Stimulated activated CD8-positive, alpha-beta memory T cell treated with anti-CD3 and anti-CD28 coated beads, Interleukin-15, amount 100 ng/mL, for 48 hours (primary cell): ENCODE data around the gene IGLON5.

Experiments
- DNase-seq, 2 donors: peaks; one replicate each; pipeline ENCODE4 v3.0.0-alpha.2; 2020; ENCODE audit warnings: low read depth in 2 of 2

The IGLON5 gene

DNA sequence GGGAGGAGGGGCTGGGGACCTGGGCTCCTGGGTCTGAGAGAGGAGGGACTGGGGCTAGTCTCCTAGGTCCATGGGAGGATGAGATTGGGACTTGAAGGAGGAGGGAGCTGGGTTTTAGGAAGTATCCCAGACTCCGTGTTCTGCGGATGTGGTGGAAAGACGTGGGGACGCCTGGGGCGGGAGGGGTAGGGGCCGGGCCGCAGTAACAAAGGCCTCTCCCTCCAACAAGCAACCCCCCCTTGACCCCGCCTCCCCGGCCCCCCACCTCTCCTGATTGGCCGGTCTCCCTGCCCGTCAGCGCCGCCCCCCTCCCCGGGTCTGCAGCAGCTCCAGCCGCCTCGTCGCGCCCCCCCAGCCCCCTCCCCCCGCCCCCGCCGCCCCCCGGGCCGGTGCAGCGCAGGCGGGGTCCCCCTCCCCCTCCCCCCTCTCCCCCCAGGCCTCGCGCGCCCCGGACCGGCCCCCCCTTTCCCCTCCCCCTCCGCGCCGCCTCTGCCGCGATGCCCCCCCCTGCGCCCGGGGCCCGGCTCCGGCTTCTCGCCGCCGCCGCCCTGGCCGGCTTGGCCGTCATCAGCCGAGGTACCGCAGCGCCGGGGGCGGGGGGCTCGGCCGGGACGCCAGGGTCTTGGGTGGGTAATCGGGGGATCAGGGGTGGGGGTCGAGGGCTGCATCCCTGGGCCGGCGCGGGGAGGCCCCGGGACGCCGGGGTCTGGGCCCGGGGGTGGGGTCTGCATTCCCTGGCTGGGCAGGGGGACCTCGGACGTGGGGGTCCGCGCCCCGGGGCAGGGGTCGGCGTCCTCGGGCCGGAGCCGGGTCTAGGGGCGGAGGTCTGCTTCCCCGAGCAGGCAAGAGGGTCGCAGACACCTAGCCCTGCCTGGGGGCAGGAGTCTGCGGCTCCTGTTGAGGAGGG is at the start of gene IGLON5:
Gene IGLON5, plus strand, starts transcription at position 294 of the 907 bp plus-strand sequence. Its CDS starts 204 bp downstream, at position 498.
- DNase-seq = no peak

DNA sequence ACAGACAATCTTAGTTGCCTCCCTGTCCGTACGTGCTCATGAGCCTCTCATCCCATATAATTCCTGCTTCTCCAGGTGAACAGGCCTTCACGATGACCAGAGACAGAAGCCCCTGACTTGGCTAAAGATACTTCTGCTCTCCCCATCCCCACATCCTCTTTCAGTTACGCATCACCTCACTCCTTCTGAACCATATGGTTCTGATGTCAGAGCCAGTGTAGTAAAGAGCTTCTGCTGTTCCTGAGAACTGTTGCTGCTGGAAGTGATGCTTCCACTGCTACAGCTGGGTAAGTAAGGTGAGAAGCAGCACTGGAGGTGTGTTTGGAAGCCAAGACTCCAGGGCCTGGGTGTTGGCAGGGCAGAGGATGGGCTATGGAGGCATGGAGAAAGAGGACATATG is 47.6 kb upstream of the IGLON5 start:
- DNase-seq = no peak

DNA sequence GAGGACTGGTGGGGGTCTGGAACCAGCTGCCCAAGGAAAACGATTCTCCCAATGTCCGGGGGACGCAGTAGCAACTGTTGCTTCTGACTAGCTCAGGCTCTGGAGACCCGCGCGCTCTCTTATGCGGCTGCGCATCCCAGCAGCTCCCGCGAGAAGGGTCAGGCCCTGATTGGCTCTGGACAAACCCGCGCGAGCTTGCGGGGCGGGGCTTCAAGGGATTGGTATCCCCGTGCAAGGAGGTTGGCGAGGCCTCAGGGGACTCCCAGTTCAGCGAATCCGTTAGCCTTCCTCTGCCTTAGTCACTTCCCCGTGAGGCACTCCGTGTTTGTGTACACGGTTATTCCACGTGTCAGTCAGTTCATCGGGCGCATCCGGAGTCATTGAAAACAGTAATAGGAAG is 40.4 kb upstream of the IGLON5 start:
- no peak for DNase-seq

DNA sequence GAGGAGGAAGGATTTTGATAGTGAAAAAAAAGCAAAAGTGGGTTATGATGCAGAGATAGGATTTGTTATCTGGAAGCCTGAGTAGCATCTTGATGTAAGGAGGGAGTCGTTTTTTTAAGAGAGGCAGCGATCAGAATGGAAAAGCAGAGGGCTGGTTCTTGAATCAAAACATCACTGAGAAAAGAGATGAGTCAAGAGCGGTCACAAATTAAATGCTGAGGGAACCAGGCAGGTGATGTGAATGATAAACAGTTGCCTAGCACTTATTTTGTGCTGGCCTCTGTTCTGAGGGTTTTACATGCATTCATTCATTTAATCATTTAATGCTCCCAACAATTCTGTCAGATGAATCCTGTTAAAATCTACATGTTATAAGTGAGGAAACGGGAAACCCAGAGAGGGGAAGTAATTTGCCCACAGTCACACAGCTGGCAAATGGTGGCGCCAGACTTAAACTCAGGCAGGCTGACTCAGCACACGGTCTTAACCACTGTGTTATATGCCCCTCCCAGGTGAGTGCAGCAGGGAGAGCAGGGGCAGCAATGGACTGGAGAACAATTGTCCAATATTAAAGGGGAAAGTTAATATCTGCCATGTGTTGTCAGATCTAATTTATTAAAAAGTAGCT is 39.1 kb upstream of the IGLON5 start:
- no peak for DNase-seq

DNA sequence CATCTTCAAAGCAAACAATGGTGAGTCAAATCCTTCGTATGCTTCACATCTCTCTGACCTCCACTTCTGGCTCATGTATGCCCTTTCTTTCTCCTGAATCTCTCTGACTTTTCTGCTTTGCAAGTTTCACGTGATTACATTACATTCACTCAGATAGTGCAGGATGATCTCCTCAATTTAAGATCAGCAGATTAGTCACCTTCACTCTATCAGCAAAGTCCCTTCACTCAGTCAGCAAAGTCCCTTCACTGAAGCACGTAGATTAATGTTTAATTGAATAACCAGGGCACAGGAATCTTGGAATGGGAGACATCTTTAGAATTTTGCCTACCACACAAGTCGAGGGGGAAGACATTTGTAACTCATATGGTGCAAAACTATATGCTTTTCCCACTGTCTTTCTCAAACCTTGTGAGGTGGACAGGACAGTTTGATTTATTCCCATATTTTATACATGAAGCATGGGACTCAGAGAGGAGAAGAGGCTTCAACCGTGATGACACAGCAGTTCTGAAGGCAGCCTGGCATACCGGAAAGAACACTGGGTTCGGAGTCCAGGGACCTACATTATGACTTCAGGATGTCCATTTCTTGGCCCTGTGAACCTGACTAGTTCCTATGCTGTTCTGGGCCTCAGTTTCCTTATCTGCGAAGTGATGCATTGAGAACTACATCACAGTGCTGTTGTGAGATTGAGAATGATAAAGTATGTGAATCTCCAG is 37.2 kb upstream of the IGLON5 start:
- no peak for DNase-seq

DNA sequence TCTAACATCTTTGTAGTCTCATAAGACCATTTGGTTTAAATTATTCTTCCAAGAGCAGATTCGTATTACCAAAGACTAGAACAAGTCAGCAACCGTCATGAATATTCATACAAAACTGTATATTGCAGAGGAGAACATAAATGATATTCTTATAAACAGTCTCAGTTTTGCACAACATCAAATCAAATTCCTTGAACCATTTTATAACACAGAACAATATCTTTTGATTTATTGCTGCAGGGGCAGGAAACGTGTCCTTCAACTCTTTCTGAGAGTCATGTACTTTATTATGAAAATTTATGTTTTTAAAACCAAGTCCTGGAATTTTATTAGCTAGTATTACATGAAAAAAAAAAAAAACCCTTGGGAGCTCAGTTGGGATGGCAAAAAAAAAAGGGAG is 34.3 kb upstream of the IGLON5 start:
- no peak for DNase-seq

DNA sequence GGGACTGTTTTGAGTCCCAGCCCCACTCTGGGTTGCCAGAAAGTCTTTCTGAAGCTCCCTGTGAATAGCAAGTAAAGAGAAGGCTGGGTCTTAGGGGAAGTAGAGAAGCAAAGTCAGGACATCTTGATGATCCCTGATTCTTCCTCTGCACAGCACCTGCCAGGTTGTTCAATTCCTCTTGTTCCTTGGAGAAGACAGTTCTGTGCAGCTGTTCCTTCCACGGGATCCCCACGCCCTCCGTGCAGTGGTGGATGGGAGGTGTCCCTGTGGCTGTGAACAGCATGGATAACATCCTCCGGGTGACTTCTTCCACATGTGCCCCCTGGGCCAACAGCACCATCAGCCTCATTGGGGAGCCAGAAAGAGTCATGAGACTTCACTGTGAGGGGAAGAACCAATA is 29.1 kb upstream of the IGLON5 start:
- no peak for DNase-seq

DNA sequence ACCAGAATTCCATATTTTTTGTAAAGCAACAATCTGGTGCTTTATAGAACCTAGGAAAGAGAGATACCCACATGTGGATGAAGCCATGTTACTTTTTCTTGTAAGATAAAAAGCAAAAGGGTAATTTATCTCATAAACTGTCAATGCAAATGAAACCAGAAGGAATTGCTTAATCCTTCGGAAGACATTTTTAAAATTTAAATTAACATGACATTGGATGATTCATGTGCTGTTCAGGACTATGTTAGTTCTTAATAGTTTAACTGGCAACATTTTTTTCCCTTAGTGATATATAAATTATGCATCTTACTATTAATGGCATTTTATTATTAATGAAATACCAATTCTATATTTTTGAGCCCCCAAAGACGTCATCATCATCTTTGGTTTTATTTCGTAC is 25.8 kb upstream of the IGLON5 start:
- DNase-seq = no peak

DNA sequence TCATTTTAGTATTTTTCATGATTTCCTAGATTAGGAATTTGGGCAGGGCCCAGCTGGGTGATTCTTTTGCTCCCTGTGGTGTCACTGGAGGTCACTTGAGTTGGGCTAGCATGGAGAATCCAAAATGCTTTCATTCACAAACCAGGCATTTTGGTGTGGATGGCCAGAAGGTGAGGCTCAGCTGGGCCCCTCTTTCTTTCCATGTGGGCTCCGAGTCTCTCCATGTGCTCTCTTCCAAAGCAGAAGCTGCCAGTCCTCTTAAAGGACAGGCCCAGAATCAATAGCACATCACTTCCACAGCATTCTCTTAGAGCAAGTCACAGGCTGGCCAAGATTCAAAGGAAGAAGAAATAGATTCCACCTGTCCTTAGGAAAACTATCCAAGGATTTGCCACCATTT is 21.8 kb upstream of the IGLON5 start:
- DNase-seq = no peak

DNA sequence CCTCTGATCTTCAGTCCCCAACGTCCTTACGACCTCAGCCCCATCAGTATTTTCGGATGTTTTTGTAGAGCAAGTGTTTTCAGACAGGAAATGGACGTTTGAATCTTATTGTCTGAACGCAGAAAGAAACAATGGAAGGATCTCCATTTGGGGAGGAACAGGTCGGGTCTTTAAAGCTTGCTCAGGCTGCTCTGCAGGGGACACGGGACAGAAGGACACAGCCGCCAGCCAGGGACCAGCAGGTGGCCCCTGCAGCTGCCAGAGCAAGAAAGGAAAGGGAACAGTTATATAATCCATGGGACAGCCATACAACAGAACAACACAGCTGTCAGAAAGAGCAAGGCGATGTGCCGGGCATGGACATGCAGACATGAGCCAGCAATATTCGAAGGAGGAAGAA is 18.5 kb upstream of the IGLON5 start:
- no peak for DNase-seq

DNA sequence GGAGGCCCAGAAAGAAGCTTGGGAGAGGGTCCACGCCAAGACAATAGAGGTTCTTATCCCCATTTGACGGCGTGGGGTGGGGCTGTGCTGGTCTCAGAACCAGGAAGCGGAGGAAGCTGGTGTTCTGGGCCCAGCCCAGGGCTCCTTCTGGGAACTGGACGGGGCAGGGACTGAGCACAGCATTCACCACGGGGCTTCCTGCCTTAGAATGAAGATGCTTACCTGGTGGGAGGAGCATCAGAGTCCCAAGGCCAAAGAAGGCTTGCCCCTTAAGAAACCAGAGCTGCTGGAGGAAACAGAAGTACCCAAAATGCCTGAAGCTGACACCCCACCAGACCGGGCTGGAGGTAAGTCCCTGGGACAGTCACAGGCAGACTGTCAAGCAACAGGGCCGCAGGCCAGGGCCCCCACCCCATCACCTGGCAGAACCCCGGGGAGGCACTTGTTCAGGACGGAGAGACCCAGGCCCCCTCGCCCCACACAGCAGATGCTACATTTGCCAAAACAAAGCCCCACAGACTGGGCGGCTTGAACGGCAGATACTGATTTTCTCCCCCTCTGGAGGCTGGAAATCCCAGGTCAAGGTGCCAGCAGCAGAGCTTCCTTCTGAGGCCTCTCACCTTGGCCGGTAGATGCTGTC is 17.8 kb upstream of the IGLON5 start:
- DNase-seq = no peak

DNA sequence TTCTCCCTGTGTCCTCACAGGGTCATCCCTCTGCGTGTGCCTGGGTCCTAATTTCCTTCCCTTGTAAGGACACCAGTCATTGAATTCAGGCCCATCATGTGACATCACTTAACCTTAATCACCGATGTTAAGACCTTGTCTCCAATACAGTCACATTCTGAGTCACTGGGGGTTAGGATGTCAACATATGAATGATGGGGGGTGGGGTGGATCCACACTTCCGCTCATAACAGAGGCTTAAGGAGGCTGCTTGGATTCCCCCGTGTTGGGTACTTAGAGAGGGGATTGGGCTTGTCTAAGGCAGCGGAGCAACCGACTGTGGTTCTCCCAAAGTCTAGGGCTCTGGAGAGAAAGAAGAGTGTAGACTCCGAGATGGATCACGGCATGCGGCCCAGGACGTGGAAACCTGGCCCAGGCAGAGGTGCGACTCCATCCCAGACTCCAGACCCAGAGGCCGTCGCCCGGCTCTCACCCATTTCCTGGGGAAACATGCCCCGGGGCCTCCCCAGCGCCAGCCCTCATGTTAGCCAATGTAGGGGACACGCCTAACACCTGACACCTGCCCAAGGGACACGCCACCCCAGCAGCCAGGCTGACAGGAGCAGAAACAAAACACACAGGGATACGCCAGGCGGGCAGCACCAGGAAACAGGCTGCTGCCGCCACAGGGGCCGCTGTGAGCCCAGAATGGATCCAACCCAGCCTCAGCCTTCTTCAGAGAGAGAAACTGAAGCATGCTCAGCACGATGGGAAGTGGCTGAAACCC is 17.1 kb upstream of the IGLON5 start:
- DNase-seq = no peak

DNA sequence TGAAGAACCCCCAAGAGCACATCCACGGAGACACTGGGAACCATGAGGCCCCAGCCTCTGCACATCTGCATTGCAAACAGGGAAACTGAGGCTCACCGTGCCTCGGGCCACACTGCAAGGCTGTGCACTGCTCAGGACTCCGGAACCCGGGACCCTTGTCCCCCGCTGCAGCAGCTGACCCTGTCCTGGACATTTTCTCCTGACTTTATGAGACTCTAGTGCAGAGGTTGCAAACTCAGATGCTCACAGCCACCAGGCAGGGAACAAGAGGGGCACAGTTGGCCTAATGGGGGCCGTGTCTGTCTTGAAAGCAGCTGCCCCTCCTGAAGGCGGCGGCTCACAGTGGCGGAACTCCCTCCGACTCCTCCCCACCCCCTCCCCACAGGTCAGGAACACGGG is 16.5 kb upstream of the IGLON5 start:
- no peak for DNase-seq

DNA sequence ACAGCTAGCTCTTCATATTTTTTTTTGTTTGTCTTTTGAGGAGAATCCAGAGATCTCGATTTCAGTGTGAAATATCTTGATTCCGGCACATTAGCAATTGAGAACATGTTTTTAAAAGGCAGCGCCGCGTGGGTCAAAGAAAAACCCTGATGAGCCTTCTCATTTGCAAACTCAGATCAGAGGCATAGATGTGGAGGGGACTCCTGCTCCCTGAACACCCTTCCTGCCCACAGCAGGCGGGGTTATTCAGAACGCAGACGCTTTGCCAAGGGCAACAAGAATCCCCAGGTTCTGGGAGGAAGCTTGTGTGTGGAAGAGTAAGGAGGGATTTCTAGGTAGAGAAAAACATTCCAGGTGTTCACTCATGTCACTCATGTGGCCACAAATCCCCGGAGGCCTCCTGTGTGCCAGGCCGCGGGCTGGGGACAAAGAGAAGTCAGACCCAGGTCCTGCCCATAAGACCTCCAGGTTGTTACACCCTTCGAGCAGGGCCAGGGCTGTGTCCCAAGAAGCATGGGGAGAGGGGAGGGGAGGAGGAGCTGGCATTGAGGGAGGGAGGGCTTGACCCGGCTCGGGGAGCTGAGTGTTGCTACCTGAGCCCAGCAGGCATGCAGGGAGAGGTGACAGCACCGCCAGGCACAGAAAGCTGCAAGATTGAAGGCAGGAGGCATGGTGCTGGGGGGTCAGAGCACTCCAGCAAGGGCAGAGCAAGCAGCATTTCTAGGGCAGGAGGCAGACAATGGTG is 15.9 kb upstream of the IGLON5 start:
- DNase-seq = no peak

DNA sequence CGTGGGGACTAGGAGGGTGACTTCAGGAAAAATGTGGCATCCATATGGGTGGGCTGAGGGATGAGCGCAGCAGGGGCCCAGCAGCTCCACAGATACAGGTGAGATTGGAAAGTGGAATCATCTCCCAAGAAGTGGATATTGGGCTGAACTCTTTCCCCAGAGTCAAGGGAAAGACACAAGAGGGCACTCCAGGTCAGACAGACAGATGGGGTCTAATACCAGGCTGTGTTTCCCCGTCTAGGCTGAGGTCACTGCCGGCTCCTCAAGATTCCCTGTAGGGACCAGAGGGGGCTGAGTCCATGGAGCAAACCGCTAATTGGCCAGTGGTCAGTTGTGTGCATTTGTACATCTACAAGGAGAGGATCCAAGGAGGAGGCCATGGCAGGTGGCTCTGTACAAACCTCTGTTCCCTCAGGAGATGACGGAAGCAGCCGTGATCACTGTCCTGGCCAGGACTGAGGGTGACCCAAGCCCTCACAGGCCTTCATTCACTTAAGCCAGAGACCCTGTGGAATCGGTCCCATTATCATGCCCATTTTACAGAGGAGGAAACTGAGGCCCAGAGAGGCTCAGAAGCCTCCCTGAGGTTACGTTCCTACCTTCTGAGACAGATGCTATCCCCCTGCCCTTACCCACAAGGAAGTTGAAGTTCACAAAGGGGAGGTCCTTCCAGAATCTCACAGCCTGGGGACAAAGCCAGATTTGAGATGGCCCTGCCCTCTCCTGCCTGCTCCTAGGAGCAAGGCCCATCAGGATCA is 14.9 kb upstream of the IGLON5 start:
- DNase-seq = no peak

DNA sequence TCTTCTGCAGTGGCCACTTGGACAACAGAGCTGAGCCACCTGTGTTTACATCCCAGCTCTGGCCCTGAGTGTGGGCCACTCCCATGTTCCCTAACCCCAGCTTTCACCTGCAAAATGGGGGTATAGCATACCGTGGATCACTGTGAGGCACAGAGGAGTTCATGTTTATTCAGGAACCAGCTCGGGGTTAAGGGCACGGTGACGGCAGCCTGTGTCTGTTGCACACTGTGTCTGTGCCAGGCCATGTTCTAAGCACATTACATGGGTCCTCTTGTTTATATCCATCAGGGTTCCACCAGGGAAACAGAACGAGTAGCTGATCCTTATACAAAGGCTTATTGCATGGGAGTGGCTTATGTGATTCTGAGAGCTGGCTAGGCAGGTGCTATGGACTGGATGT is 14.0 kb upstream of the IGLON5 start:
- no peak for DNase-seq

DNA sequence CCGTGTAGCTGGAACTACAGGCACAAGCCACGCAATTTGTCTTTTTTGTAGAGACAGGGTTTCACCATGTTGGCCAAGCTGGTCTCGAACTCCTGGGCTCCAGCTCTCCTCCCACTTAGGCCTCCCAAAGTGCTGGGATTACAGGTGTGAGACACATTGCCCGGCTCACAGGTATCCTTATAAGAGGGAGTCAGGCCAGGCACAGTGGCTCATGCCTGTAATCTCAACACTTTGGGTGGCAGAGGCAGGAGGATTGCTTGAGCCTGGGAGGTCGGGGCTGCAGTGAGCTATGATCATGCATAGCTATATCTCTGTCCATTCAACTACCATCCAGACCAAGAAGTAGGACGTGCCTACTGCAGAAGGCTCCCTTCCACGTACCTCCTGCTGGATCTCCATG is 10.2 kb upstream of the IGLON5 start:
- DNase-seq = no peak

DNA sequence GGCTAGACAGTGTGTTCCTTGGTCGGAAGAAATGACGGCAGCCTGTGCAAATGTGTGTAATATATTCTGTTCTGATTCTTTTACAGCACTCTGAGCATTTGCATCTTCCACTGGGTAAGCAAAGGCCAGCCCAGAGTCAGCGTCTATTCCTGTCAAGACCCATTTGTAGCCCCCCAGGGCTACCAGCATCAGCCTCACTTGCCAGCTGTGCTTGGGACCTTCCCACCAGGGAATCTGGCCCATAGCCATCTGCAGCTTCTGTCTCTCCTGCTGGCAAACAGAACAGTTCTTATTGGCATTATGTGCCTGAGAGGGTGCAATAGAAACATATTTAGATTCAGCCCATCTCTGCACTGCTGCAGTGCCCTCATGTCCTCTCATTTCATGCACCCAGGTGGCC is 6.0 kb upstream of the IGLON5 start:
- DNase-seq = no peak

DNA sequence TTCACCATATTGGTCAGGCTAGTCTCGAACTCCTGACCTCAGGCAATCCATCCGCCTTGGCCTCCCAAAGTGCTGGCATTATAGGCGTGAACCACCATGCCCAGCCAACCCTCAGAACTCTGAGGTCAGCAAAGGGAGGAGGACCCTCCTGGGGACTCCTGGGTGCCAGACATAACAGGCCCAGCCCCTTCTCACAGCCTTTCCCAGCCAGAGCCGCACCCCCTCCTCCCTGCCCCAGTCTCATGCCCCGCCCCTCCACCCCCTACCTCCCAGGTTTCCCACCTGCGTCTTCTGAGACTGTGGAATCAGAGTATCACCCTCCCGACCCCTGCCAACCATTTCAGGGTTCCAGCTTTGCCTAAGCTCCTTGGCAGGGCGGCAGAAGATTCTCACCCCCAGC is 5.2 kb downstream of the IGLON5 start:
- no peak for DNase-seq

DNA sequence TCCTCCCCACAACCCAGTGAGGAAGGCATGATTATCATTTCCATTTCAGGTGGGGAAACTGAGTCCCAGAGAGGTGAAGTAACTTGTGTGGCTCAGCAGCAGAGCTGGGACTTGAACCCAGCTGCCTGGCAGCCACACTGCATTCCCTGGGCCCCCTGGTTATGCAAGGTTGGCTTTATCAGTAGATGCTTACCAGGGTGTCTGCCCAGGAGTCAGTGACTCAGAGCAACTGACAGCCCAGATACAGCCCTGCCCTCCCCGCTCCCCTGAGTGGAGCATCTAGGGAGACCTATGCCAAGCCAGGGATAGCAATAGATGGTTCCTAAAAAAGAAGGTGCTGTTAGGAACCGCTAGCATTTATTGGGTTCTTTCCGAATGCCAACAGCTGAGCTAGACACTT is 5.9 kb downstream of the IGLON5 start:
- no peak for DNase-seq
